HG02981 (cell line): ENCODE measurements around the gene SYNPO2.
A peak's percentile ranks its signal among the peaks of the same experiment; 100 is the strongest.
"Not testable (repeated sequence)": the region's sequence is repeated elsewhere in the genome, so short reads cannot be mapped to it uniquely, and the experiment has no call there.

Source experiments
- ATAC-seq: cut with Tn5 transposase; IDR thresholded peaks from one replicate; pipeline ENCODE4 v1.9.1; 2021; ENCODE audit warnings: mild to moderate bottlenecking, moderate library complexity; ENCODE audit not compliant: unreplicated experiment

Gene SYNPO2

GRCh38 chr4:119028296-119028695 lies 139.6 kb downstream of the SYNPO2 start:
- ATAC-seq, result no peak

- no peak for ATAC-seq
Observed at GRCh38 chr4:119029847-119030535, 141.3 kb downstream of the SYNPO2 start.

GRCh38 chr4:119030536-119030890 lies 141.9 kb downstream of the SYNPO2 start:
- ATAC-seq, result no peak

GRCh38 chr4:119031218-119031617 lies 142.6 kb downstream of the SYNPO2 start:
- ATAC-seq, result no peak

GRCh38 chr4:119032921-119033685 lies 144.4 kb downstream of the SYNPO2 start:
- no peak for ATAC-seq

GRCh38 chr4:119034276-119035008 lies 145.8 kb downstream of the SYNPO2 start:
- no peak for ATAC-seq

GRCh38 chr4:119035951-119036737 lies 147.5 kb downstream of the SYNPO2 start:
- no peak for ATAC-seq

GRCh38 chr4:119037709-119038108 lies 149.1 kb downstream of the SYNPO2 start:
- no peak for ATAC-seq

- ATAC-seq, result no peak
Observed at GRCh38 chr4:119038116-119038841, 149.6 kb downstream of the SYNPO2 start.

GRCh38 chr4:119039160-119039559 lies 150.5 kb downstream of the SYNPO2 start:
- ATAC-seq, result no peak

- ATAC-seq, result no peak
Observed at GRCh38 chr4:119039779-119040178, 151.1 kb downstream of the SYNPO2 start.

GRCh38 chr4:119040261-119040660 lies 151.6 kb downstream of the SYNPO2 start:
- no peak for ATAC-seq

- ATAC-seq, result no peak
Observed at GRCh38 chr4:119040694-119041185, 152.1 kb downstream of the SYNPO2 start.

- no peak for ATAC-seq
Observed at GRCh38 chr4:119041396-119041795, 152.7 kb downstream of the SYNPO2 start.

GRCh38 chr4:119041951-119042560 lies 153.4 kb downstream of the SYNPO2 start:
- peak; percentile 93 for ATAC-seq

- ATAC-seq, result no peak
Observed at GRCh38 chr4:119046263-119046662, 157.6 kb downstream of the SYNPO2 start.

GRCh38 chr4:119047059-119047458 lies 158.4 kb downstream of the SYNPO2 start:
- not testable (repeated sequence) for ATAC-seq

- no peak for ATAC-seq
Observed at GRCh38 chr4:119048446-119048845, 159.8 kb downstream of the SYNPO2 start.

- no peak for ATAC-seq
Observed at GRCh38 chr4:119049342-119049741, 160.7 kb downstream of the SYNPO2 start.
